Measurements from ENCODE around the gene INTS12. TPM values are rescaled to one million over a fixed set of nuclear protein-coding genes. Genes with fewer than 3 reads are reported as not detected.
A peak's percentile ranks its signal among the peaks of the same experiment; 100 is the strongest.
"Not testable (repeated sequence)": the region's sequence is repeated elsewhere in the genome, so short reads cannot be mapped to it uniquely, and the experiment has no call there.

The INTS12 gene
- total and polyA plus RNA-seq, 3 donors from 2014 or later, result 22.3 to 27.9 (median 23.2) TPM

- 61 to 69% methylated on average over 16 of the region's 16 CpGs for WGBS, 2 donors
- Histone ChIP-seq H3K36me3 (ENCODE audit: low read depth, missing control alignments) (no peaks in the 10 kb centered on the region), H3K27me3 (no peaks in the 10 kb centered on the region), H3K4me3 (no peak overlapping the region), H3K27ac (no peak overlapping the region), H3K4me1 (peaks cover 15% of the 10 kb centered on the region), H3K9me3 (no peaks in the 10 kb centered on the region)
- no peak for DNase-seq
- no peak for TF ChIP-seq POLR2A (IDR thresholded peaks at IDR 0.05)
- TF ChIP-seq, protein P1, sequence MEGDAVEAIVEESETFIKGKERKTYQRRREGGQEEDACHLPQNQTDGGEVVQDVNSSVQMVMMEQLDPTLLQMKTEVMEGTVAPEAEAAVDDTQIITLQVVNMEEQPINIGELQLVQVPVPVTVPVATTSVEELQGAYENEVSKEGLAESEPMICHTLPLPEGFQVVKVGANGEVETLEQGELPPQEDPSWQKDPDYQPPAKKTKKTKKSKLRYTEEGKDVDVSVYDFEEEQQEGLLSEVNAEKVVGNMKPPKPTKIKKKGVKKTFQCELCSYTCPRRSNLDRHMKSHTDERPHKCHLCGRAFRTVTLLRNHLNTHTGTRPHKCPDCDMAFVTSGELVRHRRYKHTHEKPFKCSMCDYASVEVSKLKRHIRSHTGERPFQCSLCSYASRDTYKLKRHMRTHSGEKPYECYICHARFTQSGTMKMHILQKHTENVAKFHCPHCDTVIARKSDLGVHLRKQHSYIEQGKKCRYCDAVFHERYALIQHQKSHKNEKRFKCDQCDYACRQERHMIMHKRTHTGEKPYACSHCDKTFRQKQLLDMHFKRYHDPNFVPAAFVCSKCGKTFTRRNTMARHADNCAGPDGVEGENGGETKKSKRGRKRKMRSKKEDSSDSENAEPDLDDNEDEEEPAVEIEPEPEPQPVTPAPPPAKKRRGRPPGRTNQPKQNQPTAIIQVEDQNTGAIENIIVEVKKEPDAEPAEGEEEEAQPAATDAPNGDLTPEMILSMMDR (IDR thresholded peaks at IDR 0.05), result no peak
- intact Hi-C loops (cut with DNase I; ENCODE audit: low total_unique reads), result no loop called here
Measured at GRCh38 chr4:105710012-105710600, 1.6 kb upstream of the INTS12 start.

DNA sequence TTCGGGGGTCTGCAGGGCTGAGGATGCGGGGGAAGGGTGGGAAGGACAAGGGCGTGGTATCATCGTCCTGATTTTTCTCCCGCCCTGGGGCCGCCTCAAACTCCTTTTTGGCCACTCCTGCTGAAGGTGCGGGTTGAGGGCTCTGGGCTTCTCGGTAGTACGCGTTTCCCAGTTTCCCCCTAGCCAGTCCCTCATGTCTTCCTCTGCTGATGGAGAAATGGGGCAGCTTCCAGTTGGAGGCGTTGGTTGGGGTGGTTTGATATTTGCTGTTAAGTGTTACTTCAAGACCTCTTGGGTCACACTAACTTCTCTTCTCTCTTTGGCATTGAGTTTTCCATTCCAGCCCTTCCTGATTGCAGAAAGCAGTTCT is 577 bp upstream of the INTS12 start:
- TF ChIP-seq POLR2A (IDR thresholded peaks at IDR 0.05), result no peak
- TF ChIP-seq, protein P1 (IDR thresholded peaks at IDR 0.05), result no peak
- peak; percentile 30 for DNase-seq
- H3K4me1 ChIP-seq, result peaks cover 15% of the 10 kb centered on the region
- intact Hi-C loops (cut with DNase I; ENCODE audit: low total_unique reads), result no loop called here
- no peaks in the 10 kb centered on the region for H3K36me3 ChIP-seq (ENCODE audit: low read depth, missing control alignments)
- WGBS, 2 donors, result 0% methylated on average over 10 to 11 of the region's 11 CpGs
- no peaks in the 10 kb centered on the region for H3K27me3 ChIP-seq
- H3K9me3 ChIP-seq, result no peaks in the 10 kb centered on the region
- peak overlapping the region; percentile 79 to 98 for H3K4me3 ChIP-seq
- peak overlapping the region; percentile 84 to 89 for H3K27ac ChIP-seq

DNA sequence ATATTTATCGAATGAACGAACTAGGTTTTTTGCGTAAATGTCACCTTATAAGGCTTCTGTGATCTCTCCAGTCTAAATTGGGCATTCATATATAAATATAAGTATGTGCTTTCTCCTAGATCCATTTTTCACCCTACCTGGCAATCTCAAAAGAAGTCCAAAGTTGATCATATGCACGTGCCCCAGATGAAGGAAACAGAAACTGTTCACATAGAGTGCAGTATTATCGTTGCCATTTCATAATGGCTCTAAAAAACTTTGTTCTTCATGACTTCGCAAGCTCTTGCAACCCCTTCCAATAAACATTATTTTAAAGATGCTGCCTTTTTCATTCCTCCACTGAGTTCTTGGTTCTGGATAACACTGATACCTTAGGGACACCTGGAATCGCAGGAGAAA is 708 bp downstream of the INTS12 start:
- peak overlapping the region; percentile 84 to 89 for H3K27ac ChIP-seq
- H3K4me3 ChIP-seq, result peak overlapping the region; percentile 79 to 98
- DNase-seq, result no peak
- peaks cover 15% of the 10 kb centered on the region for H3K4me1 ChIP-seq
- intact Hi-C loops (cut with DNase I; ENCODE audit: low total_unique reads), result no loop called here
- TF ChIP-seq POLR2A (IDR thresholded peaks at IDR 0.05), result no peak
- TF ChIP-seq, protein P1 (IDR thresholded peaks at IDR 0.05), result no peak
- H3K9me3 ChIP-seq, result no peaks in the 10 kb centered on the region
- no peaks in the 10 kb centered on the region for H3K36me3 ChIP-seq (ENCODE audit: low read depth, missing control alignments)
- no peaks in the 10 kb centered on the region for H3K27me3 ChIP-seq
- WGBS, 2 donors, result 24 to 26% methylated on average over 7 of the region's 7 CpGs

- Histone ChIP-seq H3K27ac (no peak overlapping the region), H3K4me1 (no peaks in the 10 kb centered on the region), H3K27me3 (no peaks in the 10 kb centered on the region), H3K9me3 (no peaks in the 10 kb centered on the region), H3K36me3 (ENCODE audit: low read depth, missing control alignments) (no peaks in the 10 kb centered on the region), H3K4me3 (no peak overlapping the region)
- intact Hi-C loops (cut with DNase I; ENCODE audit: low total_unique reads), result no loop called here
- TF ChIP-seq, protein P1 (IDR thresholded peaks at IDR 0.05), result no peak
- no peak for TF ChIP-seq POLR2A (IDR thresholded peaks at IDR 0.05)
- WGBS, 2 donors, result 91 to 96% methylated on average over 2 of the region's 2 CpGs
- no peak for DNase-seq
Measured at GRCh38 chr4:105698607-105699006, 9.9 kb downstream of the INTS12 start.

DNA sequence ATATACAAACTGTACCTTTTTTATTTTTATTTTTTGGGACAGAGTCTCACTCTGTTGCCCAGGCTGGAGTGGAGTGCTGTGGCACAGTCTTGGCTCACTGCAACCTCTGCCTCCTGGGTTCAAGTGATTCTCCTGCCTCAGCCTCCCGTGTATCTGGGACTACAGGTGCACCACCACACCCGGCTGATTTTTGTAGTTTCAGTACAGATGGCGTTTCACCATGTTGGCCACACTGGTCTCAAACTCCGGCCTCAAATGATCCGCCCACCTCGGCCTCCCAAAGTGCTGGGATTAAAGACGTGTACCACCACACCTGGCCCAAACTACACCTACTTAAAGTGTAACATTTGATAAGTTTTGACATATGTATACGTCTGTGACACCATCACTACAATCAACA is 12.7 kb downstream of the INTS12 start:
- H3K4me1 ChIP-seq; H3K9me3 ChIP-seq; intact Hi-C loops (cut with DNase I; ENCODE audit: low total_unique reads); H3K4me3 ChIP-seq; DNase-seq; H3K27ac ChIP-seq; H3K27me3 ChIP-seq; H3K36me3 ChIP-seq (ENCODE audit: low read depth, missing control alignments): not testable (repeated sequence)
- 92 to 94% methylated on average over 8 of the region's 8 CpGs for WGBS, 2 donors

- H3K27me3 ChIP-seq; DNase-seq; H3K27ac ChIP-seq; H3K4me3 ChIP-seq; H3K36me3 ChIP-seq (ENCODE audit: low read depth, missing control alignments); H3K4me1 ChIP-seq; intact Hi-C loops (cut with DNase I; ENCODE audit: low total_unique reads); H3K9me3 ChIP-seq: not testable (repeated sequence)
- 94 to 96% methylated on average over 5 of the region's 5 CpGs for WGBS, 2 donors
Measured at GRCh38 chr4:105694812-105695211, 13.7 kb downstream of the INTS12 start.

All from testis (tissue), 3 donors.